MCF 10A (cell line): ENCODE data around the gene KRT7. TPM values are rescaled to one million over a fixed set of nuclear protein-coding genes. Genes with fewer than 3 reads are reported as not detected.

ENCODE experiments used
- BruUV-seq: library from RNA; stranded (reverse); fragments of 400-500 nt; replicated peaks from 2 replicates; lab custom pipeline; 2021; lab: Mats Ljungman, UMichigan
- CTCF ChIA-PET: fragments of 300-600 bp; sonication (Branson Sonifier 250); formaldehyde crosslinking; extraction: SDS; loops from one replicate; lab custom pipeline; 2021; ENCODE audit warnings: antibody characterized with exemption, inconsistent platforms; lab: Yijun Ruan, JAX
- POLR2A ChIA-PET: fragments of 300-600, 350-650 bp; sonication (Branson Sonifier 250); formaldehyde crosslinking; extraction: SDS; loops from one replicate; lab custom pipeline; 2020; ENCODE audit warnings: antibody characterized with exemption, inconsistent platforms; lab: Yijun Ruan, JAX
- DNase-seq: peaks from one replicate; pipeline ENCODE4 v3.0.0-alpha.2; 2018; ENCODE audit not compliant: unreplicated experiment
- H3K27ac Mint-ChIP-seq: one replicate; pipeline ENCODE4 v1.8.0; 2022; ENCODE audit warnings: mild to moderate bottlenecking, low read depth, mixed read lengths; ENCODE audit not compliant: unreplicated experiment
- H3K27me3 Mint-ChIP-seq: one replicate; pipeline ENCODE4 v1.8.0; 2022; ENCODE audit warnings: mixed read lengths; ENCODE audit not compliant: insufficient read depth, unreplicated experiment
- H3K36me3 Mint-ChIP-seq: one replicate; pipeline ENCODE4 v1.8.0; 2022; ENCODE audit warnings: mild to moderate bottlenecking, moderate library complexity, mixed read lengths; ENCODE audit not compliant: insufficient read depth, unreplicated experiment
- H3K4me1 Mint-ChIP-seq: one replicate; pipeline ENCODE4 v1.8.0; 2022; ENCODE audit warnings: mixed read lengths; ENCODE audit not compliant: insufficient read depth, unreplicated experiment
- H3K4me3 Mint-ChIP-seq: one replicate; pipeline ENCODE4 v1.8.0; 2022; ENCODE audit warnings: mild to moderate bottlenecking, moderate library complexity, mixed read lengths; ENCODE audit not compliant: unreplicated experiment
- H3K9me3 Mint-ChIP-seq: one replicate; pipeline ENCODE4 v1.8.0; 2022; ENCODE audit warnings: mixed read lengths; ENCODE audit not compliant: unreplicated experiment
- intact Hi-C: fragments of 100-400 bp; cut with micrococcal nuclease; formaldehyde crosslinking; loops from 2 replicates; pipeline ENCODE4 v1.14.1; 2022
- total RNA-seq: library from RNA; stranded (reverse); gene quantifications from 2 replicates; pipeline ENCODE4 v1.2.3, GENCODE V29; 2022
- TF ChIP-seq, protein P1 (sequence below): fragments of 200-600 bp; IDR thresholded peaks from one replicate; pipeline ENCODE4 v1.8.0; 2022; ENCODE audit warnings: antibody characterized with exemption, mild to moderate bottlenecking; ENCODE audit not compliant: unreplicated experiment

KRT7 gene
- total RNA-seq, 1 experiment from 2014 or later = 3,360 TPM

DNA sequence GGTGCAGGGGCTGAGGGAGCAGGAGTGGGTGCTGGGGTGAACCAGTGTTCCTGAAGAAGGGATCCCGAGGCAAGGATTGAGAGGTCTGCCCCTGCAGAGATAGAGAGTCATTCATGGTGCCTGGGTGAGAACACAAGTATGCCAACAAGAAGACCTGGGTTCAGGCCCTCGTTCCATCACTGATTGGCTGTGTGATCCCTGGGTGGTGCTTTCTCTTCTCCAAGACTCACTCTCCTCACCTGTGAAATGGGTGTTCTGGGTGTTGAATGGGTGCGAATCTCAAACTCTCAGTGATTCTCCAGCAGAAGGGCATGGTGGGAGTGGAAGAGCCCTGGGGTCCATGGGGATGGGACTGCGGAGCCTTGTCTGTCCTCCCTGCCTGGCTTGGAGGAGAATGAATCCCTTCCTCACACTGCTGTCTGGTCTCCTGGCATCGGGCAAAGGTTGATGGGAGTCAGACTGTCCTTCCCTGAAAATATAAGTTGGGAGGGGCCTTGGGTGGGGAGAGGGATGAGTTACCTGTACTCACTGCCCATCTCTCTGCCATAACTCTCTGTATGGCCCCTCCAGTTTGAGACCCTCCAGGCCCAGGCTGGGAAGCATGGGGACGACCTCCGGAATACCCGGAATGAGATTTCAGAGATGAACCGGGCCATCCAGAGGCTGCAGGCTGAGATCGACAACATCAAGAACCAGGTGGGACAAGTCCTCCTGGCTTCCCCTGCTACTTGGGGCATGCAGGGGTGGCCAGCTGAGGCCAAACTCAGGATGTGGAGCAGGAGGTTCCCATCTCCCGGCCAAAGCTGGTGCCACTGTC is 9.6 kb downstream of the KRT7 start:
- Mint-ChIP-seq H3K36me3 (peaks cover 98% of the 10 kb centered on the region), H3K27me3 (no peaks in the 10 kb centered on the region), H3K9me3 (no peaks in the 10 kb centered on the region), H3K27ac (peak overlapping the region; percentile 59), H3K4me3 (peak overlapping the region; percentile 63), H3K4me1 (peaks cover 74% of the 10 kb centered on the region)
- intact Hi-C loops = no loop called here
- TF ChIP-seq, protein P1, sequence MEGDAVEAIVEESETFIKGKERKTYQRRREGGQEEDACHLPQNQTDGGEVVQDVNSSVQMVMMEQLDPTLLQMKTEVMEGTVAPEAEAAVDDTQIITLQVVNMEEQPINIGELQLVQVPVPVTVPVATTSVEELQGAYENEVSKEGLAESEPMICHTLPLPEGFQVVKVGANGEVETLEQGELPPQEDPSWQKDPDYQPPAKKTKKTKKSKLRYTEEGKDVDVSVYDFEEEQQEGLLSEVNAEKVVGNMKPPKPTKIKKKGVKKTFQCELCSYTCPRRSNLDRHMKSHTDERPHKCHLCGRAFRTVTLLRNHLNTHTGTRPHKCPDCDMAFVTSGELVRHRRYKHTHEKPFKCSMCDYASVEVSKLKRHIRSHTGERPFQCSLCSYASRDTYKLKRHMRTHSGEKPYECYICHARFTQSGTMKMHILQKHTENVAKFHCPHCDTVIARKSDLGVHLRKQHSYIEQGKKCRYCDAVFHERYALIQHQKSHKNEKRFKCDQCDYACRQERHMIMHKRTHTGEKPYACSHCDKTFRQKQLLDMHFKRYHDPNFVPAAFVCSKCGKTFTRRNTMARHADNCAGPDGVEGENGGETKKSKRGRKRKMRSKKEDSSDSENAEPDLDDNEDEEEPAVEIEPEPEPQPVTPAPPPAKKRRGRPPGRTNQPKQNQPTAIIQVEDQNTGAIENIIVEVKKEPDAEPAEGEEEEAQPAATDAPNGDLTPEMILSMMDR = no peak
- ChIA-PET POLR2A (interaction anchor here (0.8 to 2.7 kb wide), 9 partner anchors 8 to 96 kb away, joined by 3 to 28 read pairs (median 5); partner anchors contain the start of genes KRT7 and KRT80), CTCF (interaction anchor here (0.6 to 3.8 kb wide), 8 partner anchors 11 to 637 kb away, joined by 3 to 34 read pairs (median 6); no protein-coding TSS in a partner anchor)
- DNase-seq = no peak
- BruUV-seq = no TSS peak

DNA sequence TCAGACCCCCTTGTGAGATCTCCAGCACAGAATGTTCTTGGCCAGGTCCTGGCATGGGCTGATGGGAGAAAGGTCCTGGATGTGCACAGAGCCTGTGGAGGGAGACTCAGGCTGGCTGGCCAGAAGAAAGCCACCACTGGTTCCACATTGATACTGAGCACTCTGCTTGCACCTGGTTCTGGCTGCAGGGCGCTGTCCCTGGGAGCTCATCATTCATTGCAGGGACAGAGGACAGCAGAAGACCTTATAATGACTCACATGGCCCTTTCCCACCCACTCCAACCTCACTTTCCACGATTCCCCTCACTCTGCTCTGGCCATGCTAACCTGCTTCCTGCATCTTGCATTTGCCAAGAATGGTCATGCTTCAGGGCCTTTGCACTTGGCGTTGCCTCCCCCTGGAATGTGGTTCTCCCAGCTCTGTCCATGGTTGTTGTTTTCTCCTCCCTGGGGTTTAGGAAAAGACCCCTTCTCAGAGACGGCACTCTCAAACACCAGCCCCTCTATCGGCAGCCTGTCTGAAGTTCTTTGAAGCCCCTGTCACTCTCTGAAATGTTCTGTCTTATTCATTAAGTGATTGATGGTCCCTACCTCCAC is 10.3 kb downstream of the KRT7 start:
- peak overlapping the region; percentile 99 for H3K27ac Mint-ChIP-seq
- peaks cover 72% of the 10 kb centered on the region for H3K4me1 Mint-ChIP-seq
- BruUV-seq = no TSS peak
- TF ChIP-seq, protein P1 = no peak
- no peaks in the 10 kb centered on the region for H3K9me3 Mint-ChIP-seq
- intact Hi-C loops = no loop called here
- H3K27me3 Mint-ChIP-seq = no peaks in the 10 kb centered on the region
- ChIA-PET POLR2A (interaction anchor here (0.7 to 2.7 kb wide), 22 partner anchors 9 to 708 kb away, joined by 3 to 28 read pairs (median 5); partner anchors contain the start of genes KRT7 and KRT80), CTCF (interaction anchor here (0.5 to 3.8 kb wide), 19 partner anchors 8 to 636 kb away, joined by 3 to 34 read pairs (median 4); no protein-coding TSS in a partner anchor)
- peak overlapping the region; percentile 63 for H3K4me3 Mint-ChIP-seq
- peaks cover 98% of the 10 kb centered on the region for H3K36me3 Mint-ChIP-seq
- peak; percentile 82 for DNase-seq

DNA sequence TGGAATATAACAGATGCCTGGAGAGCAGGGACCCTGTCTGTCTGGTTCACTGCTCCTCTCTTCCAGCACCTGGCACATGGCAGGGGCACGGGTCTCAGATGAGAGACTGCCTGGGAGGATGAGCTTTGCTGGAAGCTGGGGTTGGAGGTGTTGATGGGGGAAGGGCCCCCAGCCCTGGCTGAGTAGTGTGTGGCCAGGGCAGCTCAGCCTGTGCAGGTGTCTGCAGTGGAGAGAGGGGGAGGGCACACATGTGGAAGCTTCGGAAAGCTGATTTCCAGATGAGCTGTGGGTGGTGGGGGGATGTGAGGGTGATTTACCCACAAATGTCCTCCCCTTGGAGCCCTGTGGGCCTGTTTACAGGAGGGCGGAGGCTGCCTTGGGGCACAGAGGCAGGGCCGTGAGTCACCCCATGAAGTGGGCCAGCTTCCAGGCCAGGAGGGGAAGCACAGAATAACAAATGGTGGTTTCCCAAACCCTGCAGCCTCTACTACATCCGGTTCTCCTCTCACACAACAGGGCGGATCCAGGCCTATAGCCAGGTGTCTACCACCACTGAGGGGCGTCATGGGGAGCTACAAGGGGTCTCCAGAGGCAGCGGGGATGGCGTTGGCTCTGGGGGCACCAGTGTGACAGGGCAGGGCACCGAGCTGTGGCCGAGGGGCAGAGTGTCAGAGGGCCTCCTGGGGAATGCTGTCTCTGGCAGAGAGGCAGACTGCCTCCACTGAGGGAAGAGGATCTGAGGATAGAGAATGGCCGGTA is 11.0 kb downstream of the KRT7 start:
- no TSS peak for BruUV-seq
- intact Hi-C loops = loop anchor here (2.0 kb wide), 1 partner anchor 37 kb away; no protein-coding TSS in a partner anchor
- H3K4me3 Mint-ChIP-seq = peak overlapping the region; percentile 63
- DNase-seq = peak; percentile 98
- ChIA-PET POLR2A (interaction anchor here (0.5 to 2.7 kb wide), 27 partner anchors 10 to 708 kb away, joined by 3 to 28 read pairs (median 4); partner anchors contain the start of genes KRT7 and KRT80), CTCF (interaction anchor here (0.5 to 3.8 kb wide), 19 partner anchors 8 to 1077 kb away, joined by 3 to 34 read pairs (median 5); partner anchors contain the start of gene AAAS)
- H3K4me1 Mint-ChIP-seq = peaks cover 66% of the 10 kb centered on the region
- H3K9me3 Mint-ChIP-seq = no peaks in the 10 kb centered on the region
- TF ChIP-seq, protein P1 = no peak
- H3K27me3 Mint-ChIP-seq = no peaks in the 10 kb centered on the region
- H3K36me3 Mint-ChIP-seq = peaks cover 98% of the 10 kb centered on the region
- H3K27ac Mint-ChIP-seq = peak overlapping the region; percentile 99
